Vagina (tissue), 2 donors: ENCODE measurements around the gene ATP5F1D.

Experiments used
- POLR2A ChIP-seq, 2 donors: fragments of 450-650 bp; IDR thresholded peaks; one replicate each; pipeline ENCODE4 v1.6.1; 2017; ENCODE audit warnings: antibody characterized with exemption in 2 of 2, mild to moderate bottlenecking in 2 of 2, moderate library complexity in 2 of 2
- POLR2AphosphoS5 ChIP-seq, 2 donors: sonication (generic); formaldehyde crosslinking; IDR thresholded peaks; one replicate each; pipeline ENCODE4 v1.9.0; 2017; ENCODE audit warnings: antibody characterized with exemption in 2 of 2, mild to moderate bottlenecking in 2 of 2, low read depth in 1 of 2; ENCODE audit not compliant: insufficient read depth in 1 of 2
- TF ChIP-seq, protein P1 (sequence below), 3 experiments: fragments of 450-650 bp in 2 of 3; fragments of 200-600 bp in 1 of 3; sonication (generic) in 1 of 3; IDR thresholded peaks; one replicate each; pipeline ENCODE4 v1.5.1; 2017 to 2019; ENCODE audit warnings: antibody characterized with exemption in 3 of 3, mild to moderate bottlenecking in 2 of 3, moderate library complexity in 2 of 3

DNA sequence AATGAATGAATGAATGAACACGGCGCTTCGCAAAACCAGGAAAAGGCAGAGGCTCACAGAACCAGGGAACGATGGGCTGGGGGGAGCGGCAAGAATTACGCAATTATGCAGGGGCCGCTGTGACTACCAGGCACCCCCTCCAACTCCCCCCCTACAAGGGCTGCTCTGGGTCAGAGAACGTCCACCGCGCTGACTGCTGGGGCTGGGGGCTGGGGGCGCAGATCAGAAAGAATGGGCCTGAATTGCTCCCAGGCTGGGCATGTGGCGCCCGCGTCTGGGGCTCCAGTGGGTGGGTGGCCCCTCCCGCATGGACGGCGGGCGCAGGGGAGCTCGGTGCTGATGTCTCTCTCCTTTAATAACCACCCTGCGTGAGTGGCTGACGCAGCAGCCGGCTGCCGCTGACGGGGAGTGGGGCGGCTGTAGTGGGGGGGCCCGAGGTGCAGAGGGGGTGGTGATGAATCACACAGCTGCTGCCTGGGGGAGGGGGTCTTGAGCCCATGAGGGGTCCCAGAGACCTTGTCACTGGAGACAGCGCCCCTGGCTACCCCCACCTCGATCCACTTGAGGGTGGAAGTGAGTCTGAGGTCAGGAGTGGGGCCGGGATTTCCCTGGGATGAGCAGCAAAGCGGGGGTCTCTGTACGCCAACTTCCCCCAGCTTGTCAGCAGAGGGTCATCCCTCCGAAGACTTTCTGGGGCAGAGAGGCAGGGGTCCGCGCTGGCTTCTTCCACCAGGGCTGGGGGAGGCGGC lies 26.1 kb downstream of the ATP5F1D start:
- TF ChIP-seq, protein P1, sequence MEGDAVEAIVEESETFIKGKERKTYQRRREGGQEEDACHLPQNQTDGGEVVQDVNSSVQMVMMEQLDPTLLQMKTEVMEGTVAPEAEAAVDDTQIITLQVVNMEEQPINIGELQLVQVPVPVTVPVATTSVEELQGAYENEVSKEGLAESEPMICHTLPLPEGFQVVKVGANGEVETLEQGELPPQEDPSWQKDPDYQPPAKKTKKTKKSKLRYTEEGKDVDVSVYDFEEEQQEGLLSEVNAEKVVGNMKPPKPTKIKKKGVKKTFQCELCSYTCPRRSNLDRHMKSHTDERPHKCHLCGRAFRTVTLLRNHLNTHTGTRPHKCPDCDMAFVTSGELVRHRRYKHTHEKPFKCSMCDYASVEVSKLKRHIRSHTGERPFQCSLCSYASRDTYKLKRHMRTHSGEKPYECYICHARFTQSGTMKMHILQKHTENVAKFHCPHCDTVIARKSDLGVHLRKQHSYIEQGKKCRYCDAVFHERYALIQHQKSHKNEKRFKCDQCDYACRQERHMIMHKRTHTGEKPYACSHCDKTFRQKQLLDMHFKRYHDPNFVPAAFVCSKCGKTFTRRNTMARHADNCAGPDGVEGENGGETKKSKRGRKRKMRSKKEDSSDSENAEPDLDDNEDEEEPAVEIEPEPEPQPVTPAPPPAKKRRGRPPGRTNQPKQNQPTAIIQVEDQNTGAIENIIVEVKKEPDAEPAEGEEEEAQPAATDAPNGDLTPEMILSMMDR (IDR thresholded peaks at IDR 0.05) = no peak
- TF ChIP-seq POLR2AphosphoS5 (IDR thresholded peaks at IDR 0.05; ENCODE audit: insufficient read depth in 1 of 2, low read depth in 1 of 2) (no peak), POLR2A (IDR thresholded peaks at IDR 0.05) (no peak)
